ENCODE measurements around the gene IFNA10. TPM values are rescaled to one million over a fixed set of nuclear protein-coding genes. Genes with fewer than 3 reads are reported as not detected.
A peak's percentile ranks its signal among the peaks of the same experiment; 100 is the strongest.

IFNA10 gene
- total and polyA plus RNA-seq, 10 of the 15 experiments (the other 5 are each of a cell fraction or from before 2014, with no cell fraction given) = not detected

- SMC1A ChIA-PET (ENCODE audit: uncharacterized antibody, unreplicated experiment) = no interaction called here
- H3K9ac ChIP-seq (ENCODE audit: control insufficient read depth, insufficient read depth, low read length) = no peak overlapping the region
- no peaks in the 10 kb centered on the region; a peak in 1 of 4 replicates for H3K27me3 ChIP-seq (replicated peaks in 1 of 2; ENCODE audit: control insufficient read depth in 2 of 2, insufficient read depth in 2 of 2, low read length in 1 of 2)
- DNase-seq (ENCODE audit: low read depth, low spot score) = no peak
- CTCF ChIA-PET = no interaction called here
- BruUV-seq (replicated peaks) = no TSS peak
- no peaks in the 10 kb centered on the region for H4K20me1 ChIP-seq (ENCODE audit: control insufficient read depth, insufficient read depth)
- no peak overlapping the region for H3K27ac ChIP-seq (ENCODE audit: control insufficient read depth, insufficient read depth)
- no peak overlapping the region for H3K4me2 ChIP-seq (ENCODE audit: control insufficient read depth, insufficient read depth)
- peaks cover 1% of the 10 kb centered on the region; the same call in 1 of the 2 replicates for H3K4me1 ChIP-seq (ENCODE audit: control insufficient read depth, insufficient read depth, low read length)
- no peaks in the 10 kb centered on the region for H3K36me3 ChIP-seq (ENCODE audit: control insufficient read depth in 2 of 2, insufficient read depth in 2 of 2, low read length in 1 of 2)
- RAD21 ChIA-PET (ENCODE audit: unreplicated experiment) = no interaction called here
- in situ Hi-C loops (cut with MboI) = no loop called here
- peak; percentile 55 for ATAC-seq
- no peak for FAIRE-seq
- no peak overlapping the region for H2AFZ ChIP-seq (ENCODE audit: control insufficient read depth, low read depth, low read length)
- no peak for TF ChIP-seq TCF7 (IDR thresholded peaks at IDR 0.05; ENCODE audit: borderline replicate concordance)
- no peak for TF ChIP-seq SMARCA5 (IDR thresholded peaks at IDR 0.05)
- no peak for TF ChIP-seq NR2C1 (IDR thresholded peaks at IDR 0.05)
- TF ChIP-seq CHD4 (IDR thresholded peaks at IDR 0.05) = no peak
- no peak for TF ChIP-seq ZBTB4 (CRISPR knock-in tag; IDR thresholded peaks at IDR 0.05)
- no peak for TF ChIP-seq SIX5 (IDR thresholded peaks at IDR 0.05; ENCODE audit: low read depth, low read length, severe bottlenecking)
- TF ChIP-seq USF1 (IDR thresholded peaks at IDR 0.05; ENCODE audit: borderline replicate concordance, extremely low read length, insufficient read depth, low read depth, low read length) = no peak
- intact Hi-C loops (cut with micrococcal nuclease; ENCODE audit: unreplicated experiment) = loop anchor here (5.0 kb wide), 1 partner anchor 167 kb away; no protein-coding TSS in a partner anchor
- H3K9me3 ChIP-seq (replicated peaks; ENCODE audit: control insufficient read depth, insufficient read depth, low read length) = no peaks in the 10 kb centered on the region
- H3K79me2 ChIP-seq (ENCODE audit: control insufficient read depth, insufficient read depth, low read length) = no peaks in the 10 kb centered on the region
- POLR2A ChIA-PET = no interaction called here
- no peak overlapping the region for H3K4me3 ChIP-seq
- 0% methylated on average over 2 of the region's 2 CpGs for WGBS (ENCODE audit: insufficient coverage, insufficient replicate concordance, low lambda C conversion rate, missing lambda C conversion rate)
Observed at GRCh38 chr9:21244836-21245235, 37.9 kb upstream of the IFNA10 start.

Data from GM12878 (cell line).